Immature natural killer cell (primary cell): ENCODE measurements around the gene UBE2V1. TPM values are rescaled to one million over a fixed set of nuclear protein-coding genes. Genes with fewer than 3 reads are reported as not detected.
"Not testable (repeated sequence)": the region's sequence is repeated elsewhere in the genome, so short reads cannot be mapped to it uniquely, and the experiment has no call there.

ENCODE experiments used
- DNase-seq, 3 donors: peaks; one replicate each; pipeline ENCODE4 v3.0.0; 2022; ENCODE audit warnings: mixed read lengths in 1 of 3
- H3K27ac Mint-ChIP-seq, 6 donors: one replicate each; pipeline ENCODE4 v1.8.0; 2020; ENCODE audit warnings: mixed read lengths in 6 of 6, mild to moderate bottlenecking in 5 of 6, inconsistent platforms in 4 of 6, moderate library complexity in 3 of 6
- H3K27me3 Mint-ChIP-seq, 3 donors: one replicate each; pipeline ENCODE4 v1.8.0; 2020 to 2021; ENCODE audit warnings: low read depth in 3 of 3, mild to moderate bottlenecking in 3 of 3, mixed read lengths in 3 of 3, moderate library complexity in 3 of 3, inconsistent platforms in 1 of 3
- H3K36me3 Mint-ChIP-seq, 3 donors: one replicate each; pipeline ENCODE4 v1.8.0; 2020; ENCODE audit warnings: mixed read lengths in 3 of 3, inconsistent platforms in 2 of 3, mild to moderate bottlenecking in 2 of 3
- H3K4me1 Mint-ChIP-seq, 2 donors: one replicate each; pipeline ENCODE4 v1.8.0; 2020; ENCODE audit warnings: inconsistent platforms in 2 of 2, mild to moderate bottlenecking in 2 of 2, mixed read lengths in 2 of 2, moderate library complexity in 1 of 2
- H3K4me3 Mint-ChIP-seq, 5 donors: one replicate each; pipeline ENCODE4 v1.8.0; 2020; ENCODE audit warnings: mild to moderate bottlenecking in 5 of 5, mixed read lengths in 5 of 5, inconsistent platforms in 3 of 5, moderate library complexity in 3 of 5
- H3K9me3 Mint-ChIP-seq, 6 donors: one replicate each; pipeline ENCODE4 v1.8.0; 2020; ENCODE audit warnings: mild to moderate bottlenecking in 6 of 6, mixed read lengths in 6 of 6, inconsistent platforms in 4 of 6, moderate library complexity in 3 of 6
- polyA plus RNA-seq, 3 donors: library from polyadenylated mRNA; unstranded; fragments of 300-500 nt; fragmentation: Illumina TruSeq; gene quantifications; one replicate each; pipeline ENCODE4 v1.2.3, GENCODE V29; 2021

UBE2V1 gene
- polyA plus RNA-seq, 3 donors from 2014 or later: 112 to 189 (median 185) TPM

DNA sequence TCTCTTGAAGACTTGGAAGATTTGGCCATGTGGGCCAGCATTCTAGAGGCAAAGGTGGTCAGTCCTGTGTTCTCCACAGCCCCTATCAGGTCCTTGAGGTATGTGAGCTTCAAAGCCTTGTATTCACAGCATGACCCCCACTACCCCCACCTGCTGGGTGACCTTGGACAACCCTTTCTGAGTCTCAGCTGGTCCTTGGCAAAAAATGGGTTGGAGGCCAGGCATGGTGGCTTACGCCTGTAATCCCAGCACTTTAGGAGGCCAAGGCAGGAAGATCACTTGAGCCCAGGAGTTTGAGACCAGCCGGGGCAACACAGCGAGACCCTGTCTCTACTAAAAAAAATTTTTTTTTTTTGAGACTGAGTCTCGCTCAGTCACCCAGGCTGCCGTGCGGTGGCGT is 42.6 kb downstream of the UBE2V1 start:
- Mint-ChIP-seq H3K9me3 (no peaks in the 10 kb centered on the region), H3K4me3 (no peak overlapping the region), H3K27me3 (peaks cover 0 to 9% (median 2%) of the 10 kb centered on the region in 3 donors), H3K4me1 (peaks cover 4 to 5% of the 10 kb centered on the region in 2 donors), H3K36me3 (no peaks in the 10 kb centered on the region), H3K27ac (no peak overlapping the region)
- DNase-seq: no peak

DNA sequence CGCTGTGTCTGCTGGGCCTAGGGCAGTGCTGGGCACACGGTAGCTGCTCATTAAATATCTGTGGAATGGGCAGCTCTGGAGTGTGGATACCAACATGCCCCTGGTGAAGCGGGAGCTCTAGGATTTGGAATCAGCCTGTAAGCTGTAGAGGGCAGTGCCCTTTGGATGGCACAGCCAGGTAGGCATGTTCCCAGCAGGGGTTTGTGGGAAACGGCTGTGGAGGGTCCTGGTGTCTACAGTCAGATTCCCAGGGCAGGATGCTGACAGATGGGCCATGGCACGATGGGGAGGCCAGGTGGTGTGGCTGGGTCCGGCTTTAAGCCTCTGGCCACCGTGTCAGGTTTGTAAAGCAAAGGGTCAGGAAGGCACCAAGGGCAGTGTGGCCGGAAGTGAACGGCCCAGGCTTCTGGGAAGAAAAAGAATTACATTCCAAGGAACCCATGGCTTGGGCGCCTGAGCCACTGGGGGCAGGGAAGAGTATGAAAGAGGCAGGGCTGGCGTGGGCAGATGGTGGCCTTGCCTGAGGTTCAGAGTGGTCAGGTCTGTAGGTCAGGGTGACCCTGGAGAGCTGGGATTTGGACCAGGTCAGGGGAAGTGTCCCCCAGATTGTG is 44.8 kb downstream of the UBE2V1 start:
- peaks cover 0 to 7% (median 2%) of the 10 kb centered on the region in 3 donors for H3K27me3 Mint-ChIP-seq
- no peak overlapping the region for H3K27ac Mint-ChIP-seq

DNA sequence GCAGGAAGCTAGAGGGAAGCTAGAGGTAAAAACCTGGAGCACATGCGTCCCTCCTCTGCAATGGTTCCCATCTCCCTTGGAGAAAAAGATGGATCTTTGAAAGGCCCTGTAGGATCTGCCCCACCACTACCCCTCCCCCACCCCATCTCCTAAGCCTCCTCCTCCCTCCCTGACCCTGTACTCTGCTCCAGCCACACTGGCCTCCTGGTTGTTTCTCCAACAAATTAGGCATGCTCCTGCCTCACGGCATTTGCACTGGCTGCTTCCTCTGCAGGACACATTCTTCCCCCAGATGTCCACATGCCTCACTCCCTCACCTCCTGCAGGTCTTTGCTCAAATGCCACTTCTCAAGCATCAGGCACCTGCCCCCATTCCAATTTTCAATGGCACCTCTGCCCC is 45.5 kb downstream of the UBE2V1 start:
- Mint-ChIP-seq H3K4me1 (peaks cover 4 to 5% of the 10 kb centered on the region in 2 donors), H3K4me3 (no peak overlapping the region), H3K36me3 (no peaks in the 10 kb centered on the region), H3K27ac (no peak overlapping the region), H3K27me3 (peaks cover 0 to 7% (median 2%) of the 10 kb centered on the region in 3 donors), H3K9me3 (no peaks in the 10 kb centered on the region)
- DNase-seq: no peak

More for the DNA sequence above, 44.8 kb downstream of the UBE2V1 start:
- Mint-ChIP-seq H3K4me3 (no peak overlapping the region), H3K36me3 (no peaks in the 10 kb centered on the region), H3K9me3 (no peaks in the 10 kb centered on the region), H3K4me1 (peaks cover 4 to 5% of the 10 kb centered on the region in 2 donors)
- no peak for DNase-seq

DNA sequence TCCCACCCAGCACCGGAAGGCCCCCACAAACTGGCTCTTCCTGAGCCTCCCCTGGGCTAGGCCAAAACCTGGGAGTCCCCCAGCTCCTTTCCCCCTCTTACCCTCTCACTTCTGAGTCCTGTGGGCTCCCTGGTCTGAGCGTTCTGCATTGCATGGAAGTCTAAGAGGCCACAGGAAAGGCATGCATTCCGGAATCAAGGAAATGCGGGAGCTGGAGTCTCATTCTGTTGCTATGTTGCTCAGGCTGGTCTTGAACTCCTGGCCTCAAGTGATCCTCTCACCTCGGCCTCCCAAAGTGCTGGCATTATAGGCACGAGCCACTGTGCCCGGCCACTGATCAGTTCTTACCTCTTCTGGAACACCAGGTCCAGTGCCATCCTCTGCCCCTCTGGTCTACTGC is 45.9 kb downstream of the UBE2V1 start:
- Mint-ChIP-seq H3K4me1 (peaks cover 4 to 5% of the 10 kb centered on the region in 2 donors), H3K4me3 (no peak overlapping the region), H3K27ac (no peak overlapping the region), H3K36me3 (no peaks in the 10 kb centered on the region), H3K9me3 (no peaks in the 10 kb centered on the region), H3K27me3 (peaks cover 2 to 7% (median 3%) of the 10 kb centered on the region in 3 donors)
- no peak for DNase-seq

DNA sequence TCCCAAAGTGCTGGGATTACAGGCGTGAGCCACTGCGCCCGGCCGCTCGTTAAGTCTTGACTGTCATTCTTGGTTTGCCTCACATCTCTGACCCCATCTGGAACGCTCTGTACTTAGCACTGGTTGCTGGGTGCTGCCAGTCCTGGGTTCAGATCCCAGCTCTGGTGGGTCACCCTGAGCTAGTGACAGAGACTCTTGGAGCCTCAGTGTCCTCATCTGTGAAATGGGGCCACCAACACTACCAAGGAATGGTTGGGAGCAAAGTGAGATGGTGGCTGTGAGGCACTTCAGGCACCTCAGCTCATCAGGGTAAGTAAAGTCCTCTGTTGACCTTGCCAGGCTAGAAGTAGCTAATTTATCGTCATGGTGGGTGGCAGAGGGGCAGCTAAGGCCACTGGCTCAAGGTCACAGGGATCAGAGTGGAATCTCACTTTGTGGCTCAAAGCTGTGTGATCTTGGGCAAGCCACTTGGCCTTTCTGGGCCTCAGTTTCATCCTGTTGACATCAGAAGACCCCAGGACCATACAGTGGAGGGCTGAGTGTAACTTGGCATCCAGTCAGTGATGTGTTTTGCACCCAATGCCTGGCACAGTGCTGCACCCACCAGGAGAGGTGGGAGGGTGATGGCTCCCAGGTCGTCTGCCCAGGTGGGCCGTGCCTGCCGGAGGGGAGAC is 46.7 kb downstream of the UBE2V1 start:
- H3K4me1 Mint-ChIP-seq: peaks cover under 1 to 2% of the 10 kb centered on the region in 2 donors
- no peaks in the 10 kb centered on the region for H3K9me3 Mint-ChIP-seq
- H3K4me3 Mint-ChIP-seq: no peak overlapping the region
- no peak for DNase-seq
- H3K36me3 Mint-ChIP-seq: no peaks in the 10 kb centered on the region
- H3K27me3 Mint-ChIP-seq: peaks cover 2 to 7% (median 5%) of the 10 kb centered on the region in 3 donors
- H3K27ac Mint-ChIP-seq: peak overlapping the region in 1 of 6 donors; percentile 56

DNA sequence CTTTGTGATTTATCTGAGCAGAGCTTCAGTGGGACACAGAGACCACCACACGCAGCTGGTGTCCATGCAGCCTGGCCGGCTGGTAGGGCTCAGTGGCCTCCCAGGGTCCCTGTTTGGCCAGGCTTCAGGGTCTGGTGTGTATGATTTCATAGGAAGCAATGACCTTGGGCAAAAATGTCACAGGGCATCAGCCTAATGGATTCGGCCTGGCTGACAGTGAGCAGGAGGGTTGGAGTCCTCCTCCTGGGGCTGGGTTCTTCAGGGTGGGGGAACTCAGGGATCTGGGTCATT is 47.7 kb downstream of the UBE2V1 start:
- H3K36me3 Mint-ChIP-seq: no peaks in the 10 kb centered on the region
- H3K4me3 Mint-ChIP-seq: no peak overlapping the region
- H3K27me3 Mint-ChIP-seq: peaks cover 2 to 7% (median 5%) of the 10 kb centered on the region in 3 donors
- DNase-seq: no peak
- H3K9me3 Mint-ChIP-seq: no peaks in the 10 kb centered on the region
- no peak overlapping the region for H3K27ac Mint-ChIP-seq
- no peaks in the 10 kb centered on the region for H3K4me1 Mint-ChIP-seq

DNA sequence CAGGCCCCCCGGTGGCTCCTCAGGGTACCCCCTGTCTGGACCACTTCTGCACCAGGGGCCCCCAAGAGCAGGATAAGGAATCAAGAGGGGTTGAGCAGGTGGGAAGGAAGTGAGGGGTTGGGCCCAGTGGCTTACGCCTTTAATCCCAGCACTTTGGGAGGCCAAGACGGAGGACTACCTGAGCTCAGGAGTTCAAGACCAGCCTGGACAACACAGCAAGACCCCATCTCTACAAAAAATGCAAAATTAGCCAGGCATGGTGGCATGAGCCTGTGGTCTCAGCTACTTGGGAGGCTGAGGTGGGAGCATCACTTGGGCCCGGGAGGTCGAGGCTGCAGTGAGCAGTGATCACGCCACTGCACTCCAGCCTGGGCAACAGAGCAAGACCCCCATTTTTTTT is 49.2 kb downstream of the UBE2V1 start:
- not testable (repeated sequence) for DNase-seq, H3K4me1 Mint-ChIP-seq, H3K4me3 Mint-ChIP-seq, H3K27ac Mint-ChIP-seq, H3K27me3 Mint-ChIP-seq, H3K36me3 Mint-ChIP-seq, H3K9me3 Mint-ChIP-seq

DNA sequence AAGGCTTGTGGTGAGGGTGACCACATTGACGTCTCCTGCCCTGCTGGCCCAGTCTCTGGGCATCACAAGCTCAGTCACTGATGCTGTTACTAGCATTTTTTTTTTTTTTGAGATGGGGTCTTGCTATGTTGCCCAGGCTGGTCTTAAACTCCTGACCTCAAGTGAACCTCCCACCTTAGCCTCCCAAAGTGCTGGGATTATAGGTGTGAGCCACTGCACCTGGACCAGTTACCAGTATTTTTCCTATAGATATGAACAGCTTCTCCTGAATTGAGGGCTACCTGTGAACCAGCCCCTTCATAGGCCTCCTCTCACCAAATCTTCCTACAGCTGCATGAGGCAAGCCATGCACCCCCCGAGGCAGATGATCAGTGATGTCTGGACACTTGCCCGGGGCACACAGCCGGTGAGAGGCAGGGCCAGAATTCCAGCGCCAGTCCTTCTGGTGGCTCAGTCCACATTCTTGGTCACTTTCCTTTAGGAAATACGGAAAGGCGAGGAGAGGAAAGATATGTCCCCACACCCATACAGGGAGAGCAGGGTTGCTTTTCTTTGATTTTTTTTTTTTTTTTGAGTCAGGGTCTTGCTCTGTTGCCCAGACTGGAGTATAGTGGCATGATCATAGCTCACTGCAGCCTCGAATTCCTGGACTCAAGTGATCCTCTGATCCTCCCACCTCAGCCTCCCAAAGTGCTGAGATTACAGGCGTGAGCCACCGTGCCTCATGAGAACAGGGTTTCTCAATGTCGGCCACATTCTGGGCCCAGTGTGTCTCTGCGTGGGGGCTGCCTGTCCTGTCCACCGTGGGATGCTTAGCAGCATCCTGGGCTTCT is 50.7 kb downstream of the UBE2V1 start:
- H3K27ac Mint-ChIP-seq: no peak overlapping the region
- no peak for DNase-seq
- H3K36me3 Mint-ChIP-seq: no peaks in the 10 kb centered on the region
- H3K4me3 Mint-ChIP-seq: no peak overlapping the region
- no peaks in the 10 kb centered on the region for H3K4me1 Mint-ChIP-seq
- H3K27me3 Mint-ChIP-seq: peaks cover 0 to 5% (median 5%) of the 10 kb centered on the region in 3 donors
- no peaks in the 10 kb centered on the region for H3K9me3 Mint-ChIP-seq

DNA sequence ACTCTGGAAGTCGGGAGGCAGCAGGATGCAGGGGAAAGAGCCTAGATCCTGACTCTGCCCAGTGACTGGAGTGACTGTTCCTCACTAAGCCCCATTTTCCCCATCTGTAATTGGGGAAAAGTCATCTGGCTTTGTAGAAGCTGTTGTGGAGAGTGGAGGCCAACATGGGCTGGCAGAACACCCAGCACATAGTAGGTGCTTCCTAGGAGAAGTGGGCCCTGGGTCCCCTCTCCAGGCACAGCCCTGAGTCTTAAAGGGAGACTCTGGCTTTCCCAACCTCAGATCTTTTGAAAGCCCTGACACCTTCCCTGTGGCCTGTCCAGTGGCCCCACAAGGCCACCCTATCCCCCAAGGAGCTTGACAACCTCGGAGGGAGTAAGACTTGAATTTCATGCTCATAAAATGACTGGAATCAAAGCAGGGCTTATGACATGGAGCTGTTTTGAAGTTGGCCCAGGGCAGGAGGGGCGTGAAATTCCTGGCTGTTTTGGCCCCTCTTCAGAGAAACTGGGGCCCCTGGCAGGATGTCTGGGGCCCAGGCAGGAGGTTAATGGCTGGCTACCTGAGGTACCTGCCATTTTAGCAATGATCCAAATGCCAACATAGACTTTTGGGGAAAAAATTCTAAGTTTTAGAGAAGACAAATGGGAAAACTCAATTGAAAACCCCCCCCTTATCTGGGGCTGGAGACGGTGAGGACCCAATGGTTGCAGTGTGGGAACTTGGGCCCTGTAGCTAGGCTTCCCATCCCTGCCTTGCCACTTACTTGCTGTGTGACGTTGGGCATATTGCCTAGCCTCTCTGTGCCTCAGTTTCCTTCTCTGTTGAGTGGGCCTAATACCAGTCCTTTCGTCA is 51.6 kb downstream of the UBE2V1 start:
- no peak overlapping the region for H3K27ac Mint-ChIP-seq
- no peaks in the 10 kb centered on the region for H3K9me3 Mint-ChIP-seq
- peaks cover 0 to 5% (median 5%) of the 10 kb centered on the region in 3 donors for H3K27me3 Mint-ChIP-seq
- DNase-seq: no peak
- no peak overlapping the region for H3K4me3 Mint-ChIP-seq
- H3K36me3 Mint-ChIP-seq: no peaks in the 10 kb centered on the region
- no peaks in the 10 kb centered on the region for H3K4me1 Mint-ChIP-seq

DNA sequence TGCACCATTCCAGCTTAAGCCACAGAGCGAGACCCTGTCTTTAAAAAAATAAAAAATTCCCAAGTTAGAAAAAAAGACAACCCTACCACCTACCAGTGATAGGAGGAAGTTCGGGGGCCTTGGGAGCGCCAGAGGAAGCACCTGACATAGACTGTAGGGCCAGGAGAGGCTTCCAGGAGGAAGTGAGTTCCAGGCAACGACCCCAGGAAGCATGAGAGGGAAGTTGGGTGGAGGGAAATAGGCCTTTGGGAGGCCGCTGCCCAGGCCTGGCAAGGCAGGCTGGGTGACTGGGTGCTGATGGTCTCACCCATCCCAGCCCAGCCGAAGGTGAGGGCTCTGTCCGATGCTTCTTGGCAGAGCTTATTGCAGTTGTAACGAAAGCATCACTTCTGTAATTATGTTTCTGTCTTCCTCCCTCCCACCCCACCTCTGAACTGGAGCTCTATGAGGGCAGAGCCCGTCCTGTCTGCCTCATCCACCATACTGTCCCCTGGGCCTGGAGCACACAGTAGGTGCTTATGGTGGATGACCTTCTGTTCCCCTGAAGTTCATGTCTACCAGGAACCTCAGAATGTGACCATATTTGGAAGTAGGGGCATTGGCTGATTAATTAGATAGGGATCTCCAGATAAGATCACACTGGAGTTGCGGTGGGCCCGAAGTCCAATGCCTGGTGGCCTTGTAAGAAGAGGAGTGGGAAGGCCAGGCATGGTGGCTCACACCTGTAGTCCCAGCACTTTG is 54.1 kb downstream of the UBE2V1 start:
- H3K27me3 Mint-ChIP-seq: peaks cover 0 to 5% (median 5%) of the 10 kb centered on the region in 3 donors
- no peaks in the 10 kb centered on the region for H3K4me1 Mint-ChIP-seq
- no peak for DNase-seq
- H3K9me3 Mint-ChIP-seq: no peaks in the 10 kb centered on the region
- no peaks in the 10 kb centered on the region for H3K36me3 Mint-ChIP-seq
- no peak overlapping the region for H3K27ac Mint-ChIP-seq
- H3K4me3 Mint-ChIP-seq: no peak overlapping the region

DNA sequence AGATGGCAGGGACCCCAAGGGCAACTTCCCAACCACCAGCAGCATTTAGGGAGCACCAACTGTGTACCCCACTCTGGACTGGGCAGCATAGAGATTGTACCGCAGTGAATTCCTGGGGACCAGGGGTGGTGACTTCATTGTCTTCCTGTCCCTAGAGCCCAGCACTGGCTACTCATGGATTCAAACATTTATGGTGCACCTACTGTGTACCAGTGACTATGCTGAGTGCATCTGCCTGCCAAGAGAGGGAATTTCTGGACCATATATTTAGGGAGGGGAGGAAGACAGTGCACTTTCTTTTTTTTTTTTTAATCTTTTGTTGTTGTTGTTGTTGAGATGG is 55.3 kb downstream of the UBE2V1 start:
- Mint-ChIP-seq H3K9me3 (no peaks in the 10 kb centered on the region), H3K36me3 (no peaks in the 10 kb centered on the region), H3K27me3 (peaks cover 0 to 5% (median 5%) of the 10 kb centered on the region in 3 donors), H3K27ac (no peak overlapping the region), H3K4me1 (no peaks in the 10 kb centered on the region), H3K4me3 (no peak overlapping the region)
- no peak for DNase-seq

DNA sequence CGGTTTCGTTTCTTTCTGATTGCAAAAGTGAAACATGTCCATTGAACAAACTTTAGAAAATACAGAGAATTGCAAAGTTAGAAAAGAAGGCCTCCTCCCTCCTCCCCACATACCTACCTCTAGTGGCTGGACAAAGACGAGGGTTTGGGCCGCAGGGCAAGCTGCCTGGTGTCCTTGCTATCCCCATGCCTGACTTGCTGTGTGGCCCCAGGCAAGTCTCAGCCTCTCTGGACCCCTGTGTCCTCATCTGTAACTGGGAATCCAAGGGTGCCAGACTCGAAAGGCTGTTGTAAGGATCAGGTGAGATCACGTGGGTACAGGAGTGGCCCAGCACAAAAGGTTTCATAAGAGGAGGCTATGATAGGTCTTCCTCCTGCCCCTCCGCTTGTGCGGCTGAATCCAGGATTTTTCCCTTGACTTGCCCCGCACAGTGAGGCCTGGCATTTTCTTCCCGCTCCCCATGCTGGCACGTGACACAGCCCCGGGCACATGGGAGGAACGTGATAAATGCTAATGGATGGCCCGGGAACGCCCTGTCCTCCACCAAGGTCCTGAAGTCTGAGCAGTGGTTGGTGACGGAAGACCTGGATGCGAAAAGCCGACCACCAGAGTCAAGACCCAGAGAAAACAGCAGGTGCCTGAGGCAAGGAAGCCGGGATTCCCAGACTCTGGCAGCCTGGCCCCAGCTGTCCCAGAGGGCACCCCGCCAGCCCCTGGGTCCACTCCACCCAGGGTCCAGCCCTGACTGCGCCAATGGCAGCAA is 55.8 kb downstream of the UBE2V1 start:
- Mint-ChIP-seq H3K9me3 (no peaks in the 10 kb centered on the region), H3K4me1 (no peaks in the 10 kb centered on the region), H3K27ac (no peak overlapping the region), H3K27me3 (peaks cover 0 to 5% (median 3%) of the 10 kb centered on the region in 3 donors), H3K4me3 (no peak overlapping the region), H3K36me3 (no peaks in the 10 kb centered on the region)
- no peak for DNase-seq
